BE2C (cell line): ENCODE data around the gene KRT20.

Source experiments
- DNase-seq: peaks from one replicate; pipeline ENCODE4 v3.0.0-alpha.2; 2020
- H3K27me3 ChIP-seq: fragments of 250-450 bp; sonication (Bioruptor Pico); 2 replicates; pipeline ENCODE4 v1.5.1; 2020; ENCODE audit warnings: mild to moderate bottlenecking
- H3K36me3 ChIP-seq: fragments of 250-450 bp; sonication (Bioruptor Pico); 2 replicates; pipeline ENCODE4 v1.5.1; 2020; ENCODE audit warnings: mild to moderate bottlenecking
- H3K4me1 ChIP-seq: fragments of 250-450 bp; sonication (Bioruptor Pico); 2 replicates; pipeline ENCODE4 v1.5.1; 2020
- H3K4me3 ChIP-seq: 2 replicates; pipeline ENCODE4 v1.5.1; 2011; ENCODE audit warnings: low read depth, low read length
- H3K9me3 ChIP-seq: fragments of 250-450 bp; sonication (Bioruptor Pico); 2 replicates; pipeline ENCODE4 v1.5.1; 2020
- CTCF ChIP-seq: IDR thresholded peaks from 2 replicates; pipeline ENCODE4 v1.5.1; 2012; ENCODE audit warnings: mild to moderate bottlenecking, low read depth, low read length

The KRT20 gene

DNA sequence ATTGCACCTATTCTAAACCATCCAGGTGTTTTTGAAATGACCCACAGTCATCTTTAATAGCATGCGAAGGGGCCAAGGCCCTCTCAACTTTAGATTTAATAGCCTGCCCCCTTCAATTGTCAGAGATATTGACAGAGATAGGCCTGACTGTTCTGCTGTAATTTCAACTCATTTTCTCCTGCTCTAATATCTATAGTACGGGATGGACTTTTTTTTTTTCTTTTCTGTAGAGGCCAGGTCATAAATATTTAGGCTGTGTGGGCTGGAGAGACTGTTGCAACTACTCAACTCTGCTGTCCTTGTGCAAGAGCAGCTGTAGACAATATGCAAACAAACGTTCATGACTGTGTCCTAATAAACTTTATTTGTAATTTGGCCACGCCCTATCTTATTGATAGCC, 24.7 kb upstream of the KRT20 start:
- Histone ChIP-seq H3K27me3 (peaks cover 56% of the 10 kb centered on the region), H3K9me3 (no peaks in the 10 kb centered on the region), H3K36me3 (no peaks in the 10 kb centered on the region), H3K4me3 (no peak overlapping the region), H3K4me1 (0 out of 2 replicates have a peak, but pooled peaks cover 2% of the 10 kb centered on the region)
- no peak for TF ChIP-seq CTCF
- DNase-seq: no peak

DNA sequence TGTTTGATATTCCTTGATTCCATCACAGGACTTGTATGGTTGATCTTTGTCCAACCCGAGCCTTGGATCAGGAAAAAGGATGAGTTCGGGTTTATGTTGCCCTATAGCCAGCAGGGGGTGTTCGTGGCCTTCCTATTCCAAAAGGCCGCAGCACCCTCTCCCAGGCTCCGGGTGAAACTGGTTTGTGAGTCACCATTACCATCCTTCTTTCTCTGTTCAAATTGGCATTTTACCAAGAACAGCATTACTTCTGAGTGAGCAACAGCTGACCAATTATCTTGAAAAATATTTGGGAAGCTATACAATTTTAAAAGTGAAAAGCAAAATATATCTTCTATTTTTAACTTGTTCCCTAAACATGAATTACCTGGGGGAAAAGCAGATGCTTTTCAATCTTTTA, 24.3 kb upstream of the KRT20 start:
- DNase-seq: peak; percentile 81
- H3K9me3 ChIP-seq: no peaks in the 10 kb centered on the region
- H3K36me3 ChIP-seq: no peaks in the 10 kb centered on the region
- H3K27me3 ChIP-seq: peaks cover 56% of the 10 kb centered on the region
- 0 out of 2 replicates have a peak, but pooled peaks cover 2% of the 10 kb centered on the region for H3K4me1 ChIP-seq
- H3K4me3 ChIP-seq: no peak overlapping the region
- peak; percentile 85 for TF ChIP-seq CTCF

DNA sequence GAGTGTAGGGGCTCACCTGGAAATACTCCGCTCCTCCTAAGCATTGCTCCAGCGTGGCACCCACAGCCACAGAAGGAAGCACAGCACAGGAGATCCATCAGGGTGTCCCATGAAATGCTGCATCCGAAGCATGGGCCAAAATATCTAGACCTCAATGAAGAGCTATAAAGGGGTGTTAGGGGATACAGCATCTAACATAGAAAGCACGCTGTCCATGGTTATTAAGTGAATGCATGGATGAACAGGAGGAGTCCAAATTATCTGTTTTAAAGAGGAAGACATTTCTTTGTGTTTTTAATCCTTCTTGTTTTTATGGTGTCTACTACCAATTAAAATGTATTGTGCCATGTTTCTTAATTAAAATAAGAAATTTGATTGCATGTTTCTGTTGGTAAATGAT, 21.6 kb upstream of the KRT20 start:
- Histone ChIP-seq H3K4me1 (0 out of 2 replicates have a peak, but pooled peaks cover 2% of the 10 kb centered on the region), H3K4me3 (no peak overlapping the region), H3K27me3 (peaks cover 58% of the 10 kb centered on the region), H3K9me3 (no peaks in the 10 kb centered on the region), H3K36me3 (no peaks in the 10 kb centered on the region)
- DNase-seq: no peak
- TF ChIP-seq CTCF: no peak

DNA sequence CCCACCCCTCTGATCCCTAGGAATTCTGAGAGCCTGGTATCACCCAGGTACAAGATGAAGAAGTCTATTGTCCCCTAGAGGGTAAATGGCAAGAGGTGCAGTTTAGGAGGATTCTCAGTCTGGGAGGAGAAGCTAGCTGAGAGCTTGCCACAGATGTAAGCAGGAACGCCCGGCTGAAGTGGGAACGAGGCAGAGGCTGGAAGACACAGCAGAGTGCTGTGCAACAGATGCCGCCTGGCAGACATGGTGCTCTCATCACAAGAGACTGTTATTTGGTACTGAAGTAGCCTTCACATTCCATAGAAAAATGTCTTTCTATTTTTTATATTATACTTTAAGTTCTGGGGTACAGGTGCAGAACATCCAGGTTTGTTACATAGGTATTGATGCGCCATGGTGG, 20.3 kb upstream of the KRT20 start:
- Histone ChIP-seq H3K4me3 (no peak overlapping the region), H3K4me1 (0 out of 2 replicates have a peak, but pooled peaks cover 2% of the 10 kb centered on the region), H3K9me3 (no peaks in the 10 kb centered on the region), H3K36me3 (no peaks in the 10 kb centered on the region), H3K27me3 (peaks cover 61% of the 10 kb centered on the region)
- no peak for DNase-seq
- no peak for TF ChIP-seq CTCF

DNA sequence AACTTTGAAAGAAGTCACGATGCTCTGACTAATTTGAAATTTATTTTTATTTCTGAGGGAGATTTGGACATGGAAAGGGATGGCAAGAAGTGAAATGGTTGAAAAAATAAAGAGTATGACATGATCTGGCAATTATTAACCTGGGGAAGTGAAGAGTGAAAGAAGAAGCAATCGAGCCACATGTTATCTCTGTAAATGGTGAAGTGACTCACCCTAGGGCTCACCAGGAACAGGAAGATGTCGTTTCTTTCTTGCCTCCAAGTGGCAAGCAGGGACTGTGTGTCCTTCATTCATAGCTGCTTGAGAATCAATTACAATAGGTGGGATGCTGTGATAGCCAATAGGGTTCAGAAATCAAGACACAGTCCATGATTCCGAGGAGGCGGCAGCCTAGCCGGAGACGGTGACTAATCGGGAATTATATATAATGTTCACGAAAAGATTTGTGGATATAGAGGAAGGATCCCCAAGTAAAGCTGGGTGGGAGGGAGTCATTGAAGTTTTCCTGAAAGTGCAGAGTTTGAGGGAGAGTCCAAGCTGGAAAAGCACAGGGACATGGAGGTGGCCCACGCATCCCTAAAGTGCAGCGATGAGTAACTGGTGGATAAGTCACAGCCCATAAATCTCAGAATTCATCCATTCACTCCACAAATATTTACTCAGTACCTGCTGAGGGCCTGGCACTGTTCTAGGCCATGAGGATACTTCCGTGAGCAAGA, 18.2 kb upstream of the KRT20 start:
- no peaks in the 10 kb centered on the region for H3K9me3 ChIP-seq
- H3K27me3 ChIP-seq: peaks cover 65% of the 10 kb centered on the region
- no peak for DNase-seq
- no peak overlapping the region for H3K4me3 ChIP-seq
- H3K4me1 ChIP-seq: no peaks in the 10 kb centered on the region
- TF ChIP-seq CTCF: no peak
- H3K36me3 ChIP-seq: no peaks in the 10 kb centered on the region

GRCh38 chr17:40902498-40902897, 17.5 kb upstream of the KRT20 start:
- DNase-seq: no peak
- no peak for TF ChIP-seq CTCF

More at GRCh38 chr17:40902498-40902897, 17.5 kb upstream of the KRT20 start:
- Histone ChIP-seq H3K4me1 (no peaks in the 10 kb centered on the region), H3K4me3 (no peak overlapping the region), H3K27me3 (peaks cover 62% of the 10 kb centered on the region), H3K36me3 (no peaks in the 10 kb centered on the region), H3K9me3 (no peaks in the 10 kb centered on the region)
